Epithelial cell of esophagus (primary cell): ENCODE data around the gene HSPA9.
A peak's percentile ranks its signal among the peaks of the same experiment; 100 is the strongest.

Experiments used
- DNase-seq: peaks from one replicate; pipeline ENCODE4 v3.0.0; 2010; ENCODE audit warnings: low read depth
- H3K4me3 ChIP-seq: 2 replicates; pipeline ENCODE4 v1.5.1; 2011; ENCODE audit warnings: mild to moderate bottlenecking, low read length, control low read depth
- TF ChIP-seq, protein P1 (sequence below): IDR thresholded peaks from 2 replicates; pipeline ENCODE4 v1.5.1; 2011; ENCODE audit warnings: low read depth, mild to moderate bottlenecking, low read length, control low read depth, inconsistent platforms; ENCODE audit not compliant: insufficient read depth; ENCODE audit errors: missing control alignments

HSPA9 gene

DNA sequence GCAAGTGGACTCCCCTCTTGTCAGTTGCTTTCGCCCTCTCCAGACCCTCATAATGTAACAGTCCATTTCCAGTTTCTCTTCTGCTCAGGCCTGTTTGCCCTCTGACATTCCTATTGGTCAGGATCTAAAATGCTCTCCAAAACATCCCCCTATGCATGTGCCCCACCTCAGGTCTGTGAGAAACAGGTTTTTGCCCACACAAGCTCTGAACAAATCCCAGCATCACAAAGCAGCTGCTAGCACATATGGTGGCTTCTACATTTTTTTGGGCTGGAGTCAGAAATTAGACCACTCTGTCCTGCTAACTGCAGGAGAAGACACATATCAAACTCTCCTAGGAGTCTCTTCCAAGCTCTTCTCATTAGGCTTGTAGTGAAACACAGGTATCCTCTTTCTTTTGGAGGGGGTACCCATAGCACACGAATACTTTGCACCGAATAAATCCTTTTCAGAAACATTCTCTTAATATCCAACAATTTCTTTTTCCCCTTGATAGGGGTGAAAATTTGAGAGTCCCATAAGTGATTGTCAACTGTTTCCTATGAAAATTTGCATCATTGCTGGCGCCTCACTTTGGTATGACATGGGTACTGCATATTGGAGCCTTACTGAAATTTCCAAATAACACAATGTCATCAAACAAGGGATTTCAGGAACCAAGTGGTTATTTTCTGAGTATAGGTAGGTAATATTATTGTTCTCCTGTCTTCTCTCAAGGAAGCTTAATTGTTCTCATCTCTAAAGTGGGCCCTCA is 19.3 kb upstream of the HSPA9 start:
- peak; percentile 27 for DNase-seq
- TF ChIP-seq, protein P1, sequence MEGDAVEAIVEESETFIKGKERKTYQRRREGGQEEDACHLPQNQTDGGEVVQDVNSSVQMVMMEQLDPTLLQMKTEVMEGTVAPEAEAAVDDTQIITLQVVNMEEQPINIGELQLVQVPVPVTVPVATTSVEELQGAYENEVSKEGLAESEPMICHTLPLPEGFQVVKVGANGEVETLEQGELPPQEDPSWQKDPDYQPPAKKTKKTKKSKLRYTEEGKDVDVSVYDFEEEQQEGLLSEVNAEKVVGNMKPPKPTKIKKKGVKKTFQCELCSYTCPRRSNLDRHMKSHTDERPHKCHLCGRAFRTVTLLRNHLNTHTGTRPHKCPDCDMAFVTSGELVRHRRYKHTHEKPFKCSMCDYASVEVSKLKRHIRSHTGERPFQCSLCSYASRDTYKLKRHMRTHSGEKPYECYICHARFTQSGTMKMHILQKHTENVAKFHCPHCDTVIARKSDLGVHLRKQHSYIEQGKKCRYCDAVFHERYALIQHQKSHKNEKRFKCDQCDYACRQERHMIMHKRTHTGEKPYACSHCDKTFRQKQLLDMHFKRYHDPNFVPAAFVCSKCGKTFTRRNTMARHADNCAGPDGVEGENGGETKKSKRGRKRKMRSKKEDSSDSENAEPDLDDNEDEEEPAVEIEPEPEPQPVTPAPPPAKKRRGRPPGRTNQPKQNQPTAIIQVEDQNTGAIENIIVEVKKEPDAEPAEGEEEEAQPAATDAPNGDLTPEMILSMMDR, result peak; percentile 49
- H3K4me3 ChIP-seq, result no peak overlapping the region

DNA sequence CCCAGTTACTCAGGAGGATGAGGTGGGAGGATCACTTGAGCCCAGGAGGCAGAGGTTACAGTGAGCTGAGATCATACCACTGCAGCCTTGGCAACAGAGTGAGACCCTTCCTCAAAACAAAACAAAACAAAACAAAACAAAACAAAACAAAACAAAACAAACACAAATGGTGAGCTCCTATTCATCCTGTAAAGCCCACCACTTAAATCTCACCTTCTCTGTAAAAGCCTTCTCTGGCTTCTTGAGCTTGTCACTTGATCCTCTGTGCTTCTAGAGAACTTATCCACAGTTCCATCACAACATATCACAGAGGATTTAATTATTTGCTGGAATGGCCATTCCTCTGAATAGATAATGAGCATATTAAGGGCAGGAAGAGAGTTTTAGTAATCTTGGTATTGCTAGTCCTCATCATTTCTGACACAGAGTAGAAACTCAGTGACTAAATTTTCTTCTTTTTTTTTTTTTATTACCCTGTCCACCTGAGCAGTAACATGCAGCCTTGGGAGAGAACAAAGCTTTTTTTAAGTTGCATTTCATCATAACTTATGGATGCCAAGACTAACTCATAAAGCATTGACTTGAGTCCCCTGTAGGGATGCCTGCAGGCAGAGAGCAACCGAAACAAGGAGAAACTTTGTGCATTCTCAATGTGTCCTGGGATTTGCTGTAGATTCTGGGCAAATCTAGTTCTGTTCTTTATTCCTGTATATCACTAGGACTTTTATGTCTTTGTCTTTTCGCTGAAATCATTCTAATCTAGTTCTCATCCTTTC is 13.0 kb upstream of the HSPA9 start:
- TF ChIP-seq, protein P1, result no peak
- H3K4me3 ChIP-seq, result no peak overlapping the region
- DNase-seq, result no peak

DNA sequence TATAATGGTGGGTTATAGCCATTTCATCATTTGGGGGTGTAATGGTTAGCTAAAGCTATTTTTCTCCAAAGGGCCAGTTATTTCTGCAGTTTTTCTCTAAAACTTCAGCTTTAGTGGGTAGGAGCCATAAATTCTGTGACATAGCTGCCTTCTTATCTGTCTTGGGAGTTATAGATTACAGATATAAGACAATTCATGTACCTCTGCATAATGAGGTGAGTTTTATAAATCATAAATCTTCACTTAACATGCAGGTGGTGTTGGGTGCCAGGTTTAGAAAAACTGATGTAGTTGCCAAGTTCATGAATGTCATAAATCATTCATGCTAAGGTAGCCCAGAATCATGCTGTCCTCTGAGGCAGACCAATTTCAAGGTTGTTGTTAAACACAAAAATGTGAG is 10.0 kb upstream of the HSPA9 start:
- DNase-seq, result no peak
- no peak overlapping the region for H3K4me3 ChIP-seq
- TF ChIP-seq, protein P1, result no peak

DNA sequence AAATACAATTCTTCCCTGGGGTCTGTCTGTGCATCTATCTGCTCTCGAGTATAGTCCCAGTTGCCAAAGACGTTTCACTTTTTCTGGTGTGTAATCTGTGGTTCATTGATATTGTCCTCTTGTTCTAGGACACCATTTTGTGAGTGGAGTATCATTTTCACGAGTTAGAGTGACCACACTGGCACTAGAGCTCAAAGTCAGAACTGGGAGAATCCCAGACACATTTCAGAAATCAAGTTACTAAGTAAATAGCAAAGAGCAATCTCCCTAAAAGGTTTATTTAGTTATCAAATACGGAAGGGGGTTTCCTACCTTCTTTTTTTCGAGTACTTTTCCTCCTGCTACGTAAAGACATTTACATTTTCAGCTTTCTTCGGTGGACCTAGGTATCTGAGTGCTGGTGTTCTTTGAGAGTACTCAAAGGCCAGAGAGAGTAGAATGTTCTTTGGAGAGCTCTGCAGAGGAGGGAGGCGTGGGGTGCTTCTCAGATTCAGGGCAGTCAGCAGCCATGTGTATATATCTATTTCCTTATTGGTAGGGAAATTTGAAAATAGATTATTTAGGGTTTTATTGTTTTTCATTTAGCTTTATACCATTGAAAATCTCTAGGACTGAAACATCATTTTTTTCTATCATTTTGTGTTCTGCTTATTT is 8.9 kb upstream of the HSPA9 start:
- no peak overlapping the region for H3K4me3 ChIP-seq
- TF ChIP-seq, protein P1, result no peak
- DNase-seq, result no peak

DNA sequence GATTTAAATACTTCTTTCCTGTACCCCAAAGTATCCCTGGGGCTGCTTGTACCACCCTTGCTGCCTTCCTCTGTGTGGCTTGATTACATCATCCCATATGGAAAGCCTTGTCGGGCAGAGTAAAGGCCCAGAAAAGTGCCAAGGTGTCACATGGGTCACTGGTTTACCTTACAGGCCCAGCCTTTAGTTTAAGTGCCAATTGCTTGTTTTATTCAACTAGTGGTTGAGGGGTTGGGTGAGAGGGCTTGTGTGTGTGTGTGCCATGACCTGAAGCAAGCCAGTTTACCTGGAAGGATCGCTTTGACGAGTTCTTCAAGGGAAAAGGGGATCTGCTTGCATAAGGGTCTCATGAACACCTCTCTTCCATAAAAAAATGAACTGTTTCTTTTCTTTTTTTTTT is 7.8 kb upstream of the HSPA9 start:
- no peak for DNase-seq
- H3K4me3 ChIP-seq, result no peak overlapping the region
- TF ChIP-seq, protein P1, result no peak

DNA sequence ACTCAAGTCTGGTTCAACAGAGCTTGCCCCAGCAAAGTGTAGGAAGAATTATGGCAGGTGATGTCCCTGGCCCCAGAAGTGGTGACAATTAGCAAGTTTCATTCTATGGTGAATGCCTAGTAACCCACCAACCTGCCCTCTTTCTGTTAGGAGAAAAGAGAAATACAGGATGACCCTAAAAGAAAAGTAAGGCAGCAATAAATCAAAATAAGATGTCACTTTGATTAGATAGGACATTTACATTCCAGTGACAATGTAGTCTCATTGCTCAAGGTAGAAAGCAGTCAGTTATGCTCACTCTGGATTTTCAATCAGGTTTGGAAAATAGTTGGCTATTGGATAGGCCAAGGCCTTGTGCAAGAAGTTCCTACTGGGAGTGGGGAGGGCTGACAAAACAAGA is 5.6 kb upstream of the HSPA9 start:
- no peak for DNase-seq
- no peak overlapping the region for H3K4me3 ChIP-seq
- TF ChIP-seq, protein P1, result no peak
